ENCODE results near the gene ASB9. TPM values are rescaled to one million over a fixed set of nuclear protein-coding genes. Genes with fewer than 3 reads are reported as not detected.
"Not testable (repeated sequence)": the region's sequence is repeated elsewhere in the genome, so short reads cannot be mapped to it uniquely, and the experiment has no call there.

Gene ASB9
- total RNA-seq = under 1 TPM; 0.43 to 0.48 TPM

GRCh38 chrX:15269618-15270521 is at the start of gene ASB9:
ASB9 (minus strand) TSS chrX:15270083; CDS start chrX:15269874, 209 bp downstream.
- Mint-ChIP-seq H3K4me3 (no peak within 1 kb of the TSS), H3K36me3 (no peaks in the 10 kb centered on the region), H3K9me3 (no peaks in the 10 kb centered on the region), H3K27ac (no peak within 1 kb of the TSS), H3K27me3 (no peaks in the 10 kb centered on the region), H3K4me1 (ENCODE audit: low read depth) (peaks cover 10% of the 10 kb centered on the region)
- intact Hi-C loops (cut with micrococcal nuclease) = no loop called here
- ChIA-PET POLR2A (no interaction called here), CTCF (interaction anchor here (1.1 kb wide), 1 partner anchor 127 kb away, joined by 3 read pairs; no protein-coding TSS in a partner anchor)
- DNase-seq = peak; percentile 15

- Mint-ChIP-seq H3K27me3 (no peaks in the 10 kb centered on the region), H3K9me3 (no peaks in the 10 kb centered on the region), H3K4me3 (no peak overlapping the region), H3K27ac (no peak overlapping the region), H3K4me1 (ENCODE audit: low read depth) (no peaks in the 10 kb centered on the region), H3K36me3 (peaks cover 20% of the 10 kb centered on the region)
- no peak for DNase-seq
- ChIA-PET CTCF (no interaction called here), POLR2A (no interaction called here)
- intact Hi-C loops (cut with micrococcal nuclease) = no loop called here
Measured at GRCh38 chrX:15319075-15319474, 49.2 kb upstream of the ASB9 start.

- Mint-ChIP-seq H3K9me3 (no peaks in the 10 kb centered on the region), H3K36me3 (peaks cover 5% of the 10 kb centered on the region), H3K4me1 (ENCODE audit: low read depth) (no peaks in the 10 kb centered on the region), H3K4me3 (no peak within 1 kb of the TSS), H3K27me3 (no peaks in the 10 kb centered on the region), H3K27ac (no peak within 1 kb of the TSS)
- ChIA-PET CTCF (no interaction called here), POLR2A (no interaction called here)
- intact Hi-C loops (cut with micrococcal nuclease) = no loop called here
- DNase-seq = no peak
Measured at GRCh38 chrX:15315509-15315908, 45.6 kb upstream of the ASB9 start, which contains the start of gene ASB11. ASB11 (minus strand) TSS chrX:15315640; CDS start chrX:15315605, 35 bp downstream.

GRCh38 chrX:15314472-15314871 is 44.6 kb upstream of the ASB9 start:
- no peaks in the 10 kb centered on the region for H3K4me1 Mint-ChIP-seq (ENCODE audit: low read depth)
- POLR2A ChIA-PET = no interaction called here
- H3K4me3 Mint-ChIP-seq = no peak overlapping the region

GRCh38 chrX:15311119-15311518 is 41.2 kb upstream of the ASB9 start:
- Mint-ChIP-seq H3K4me1 (ENCODE audit: low read depth) (no peaks in the 10 kb centered on the region), H3K36me3 (no peaks in the 10 kb centered on the region), H3K4me3 (no peak overlapping the region), H3K27me3 (no peaks in the 10 kb centered on the region), H3K9me3 (no peaks in the 10 kb centered on the region), H3K27ac (no peak overlapping the region)
- no peak for DNase-seq
- POLR2A ChIA-PET = no interaction called here
- CTCF ChIA-PET = interaction anchor here (1.2 kb wide), 1 partner anchor 11 kb away, joined by 6 read pairs; no protein-coding TSS in a partner anchor
- intact Hi-C loops (cut with micrococcal nuclease) = no loop called here

More at GRCh38 chrX:15314472-15314871, 44.6 kb upstream of the ASB9 start:
- no peaks in the 10 kb centered on the region for H3K27me3 Mint-ChIP-seq
- no peak for DNase-seq
- H3K9me3 Mint-ChIP-seq = no peaks in the 10 kb centered on the region
- peaks cover 2% of the 10 kb centered on the region for H3K36me3 Mint-ChIP-seq
- CTCF ChIA-PET = no interaction called here
- intact Hi-C loops (cut with micrococcal nuclease) = no loop called here
- no peak overlapping the region for H3K27ac Mint-ChIP-seq

- CTCF ChIA-PET = interaction anchor here (0.8 kb wide), 1 partner anchor 12 kb away, joined by 3 read pairs; no protein-coding TSS in a partner anchor
- no peak overlapping the region for H3K4me3 Mint-ChIP-seq
- H3K4me1 Mint-ChIP-seq (ENCODE audit: low read depth) = no peaks in the 10 kb centered on the region
- POLR2A ChIA-PET = no interaction called here
- intact Hi-C loops (cut with micrococcal nuclease) = no loop called here
- DNase-seq = no peak
- H3K27me3 Mint-ChIP-seq = no peaks in the 10 kb centered on the region
- H3K9me3 Mint-ChIP-seq = no peaks in the 10 kb centered on the region
- no peak overlapping the region for H3K27ac Mint-ChIP-seq
- H3K36me3 Mint-ChIP-seq = no peaks in the 10 kb centered on the region
Measured at GRCh38 chrX:15310117-15310516, 40.2 kb upstream of the ASB9 start.

- intact Hi-C loops (cut with micrococcal nuclease); CTCF ChIA-PET; H3K27ac Mint-ChIP-seq; H3K27me3 Mint-ChIP-seq; DNase-seq; POLR2A ChIA-PET; H3K36me3 Mint-ChIP-seq; H3K4me3 Mint-ChIP-seq; H3K9me3 Mint-ChIP-seq; H3K4me1 Mint-ChIP-seq (ENCODE audit: low read depth): not testable (repeated sequence)
Measured at GRCh38 chrX:15305899-15306298, 36.0 kb upstream of the ASB9 start.

- Mint-ChIP-seq H3K4me3 (no peak overlapping the region), H3K27me3 (no peaks in the 10 kb centered on the region), H3K36me3 (no peaks in the 10 kb centered on the region), H3K4me1 (ENCODE audit: low read depth) (peaks cover 8% of the 10 kb centered on the region), H3K27ac (no peak overlapping the region), H3K9me3 (no peaks in the 10 kb centered on the region)
- ChIA-PET POLR2A (no interaction called here), CTCF (no interaction called here)
- intact Hi-C loops (cut with micrococcal nuclease) = loop anchor here (2.0 kb wide), 1 partner anchor 169 kb away; no protein-coding TSS in a partner anchor
- DNase-seq = peak; percentile 57
Measured at GRCh38 chrX:15301924-15302323, 32.0 kb upstream of the ASB9 start.

- Mint-ChIP-seq H3K4me1 (ENCODE audit: low read depth) (peaks cover 8% of the 10 kb centered on the region), H3K36me3 (no peaks in the 10 kb centered on the region), H3K4me3 (no peak overlapping the region), H3K27ac (no peak overlapping the region), H3K27me3 (no peaks in the 10 kb centered on the region), H3K9me3 (no peaks in the 10 kb centered on the region)
- CTCF ChIA-PET = interaction anchor here (1.0 to 1.5 kb wide), 3 partner anchors 11 to 168 kb away, joined by 3 to 7 read pairs (median 6); no protein-coding TSS in a partner anchor
- POLR2A ChIA-PET = no interaction called here
- no peak for DNase-seq
- intact Hi-C loops (cut with micrococcal nuclease) = loop anchor here (1.0 kb wide), 1 partner anchor 35 kb away; the partner anchor contains the start of gene PIGA
Measured at GRCh38 chrX:15299941-15300851, 30.3 kb upstream of the ASB9 start.

- CTCF ChIA-PET = interaction anchor here (0.7 to 1.5 kb wide), 2 partner anchors 11 to 41 kb away, joined by 3 read pairs; no protein-coding TSS in a partner anchor
- no peak overlapping the region for H3K27ac Mint-ChIP-seq
Measured at GRCh38 chrX:15298780-15299179, 28.9 kb upstream of the ASB9 start.

GRCh38 chrX:15298201-15298600 is 28.3 kb upstream of the ASB9 start:
- ChIA-PET CTCF (interaction anchor here (0.7 to 1.5 kb wide), 2 partner anchors 12 to 40 kb away, joined by 3 read pairs; no protein-coding TSS in a partner anchor), POLR2A (no interaction called here)
- H3K27ac Mint-ChIP-seq = no peak overlapping the region
- no peaks in the 10 kb centered on the region for H3K27me3 Mint-ChIP-seq
- no peaks in the 10 kb centered on the region for H3K36me3 Mint-ChIP-seq
- no peak for DNase-seq
- H3K9me3 Mint-ChIP-seq = no peaks in the 10 kb centered on the region
- peaks cover 8% of the 10 kb centered on the region for H3K4me1 Mint-ChIP-seq (ENCODE audit: low read depth)
- no peak overlapping the region for H3K4me3 Mint-ChIP-seq
- intact Hi-C loops (cut with micrococcal nuclease) = no loop called here

More at GRCh38 chrX:15298780-15299179, 28.9 kb upstream of the ASB9 start:
- Mint-ChIP-seq H3K9me3 (no peaks in the 10 kb centered on the region), H3K4me3 (no peak overlapping the region), H3K36me3 (no peaks in the 10 kb centered on the region), H3K27me3 (no peaks in the 10 kb centered on the region), H3K4me1 (ENCODE audit: low read depth) (peaks cover 8% of the 10 kb centered on the region)
- DNase-seq = no peak
- POLR2A ChIA-PET = no interaction called here
- intact Hi-C loops (cut with micrococcal nuclease) = no loop called here

GRCh38 chrX:15293451-15293850 is 23.6 kb upstream of the ASB9 start:
- H3K27me3 Mint-ChIP-seq = no peaks in the 10 kb centered on the region
- no peak for DNase-seq
- H3K9me3 Mint-ChIP-seq = no peaks in the 10 kb centered on the region
- intact Hi-C loops (cut with micrococcal nuclease) = no loop called here
- POLR2A ChIA-PET = no interaction called here
- no peaks in the 10 kb centered on the region for H3K36me3 Mint-ChIP-seq
- no peak overlapping the region for H3K4me3 Mint-ChIP-seq
- H3K4me1 Mint-ChIP-seq (ENCODE audit: low read depth) = no peaks in the 10 kb centered on the region
- CTCF ChIA-PET = no interaction called here
- H3K27ac Mint-ChIP-seq = no peak overlapping the region

Measured in activated CD4-positive, alpha-beta memory T cell treated with anti-CD3 and anti-CD28 coated beads for 36 hours (primary cell).